ENCODE measurements around the gene IRAG1. TPM values are rescaled to one million over a fixed set of nuclear protein-coding genes. Genes with fewer than 3 reads are reported as not detected.

Gene IRAG1
- total and polyA plus RNA-seq, 12 donors, result 5.6 to 33.9 (median 15.6) TPM

DNA sequence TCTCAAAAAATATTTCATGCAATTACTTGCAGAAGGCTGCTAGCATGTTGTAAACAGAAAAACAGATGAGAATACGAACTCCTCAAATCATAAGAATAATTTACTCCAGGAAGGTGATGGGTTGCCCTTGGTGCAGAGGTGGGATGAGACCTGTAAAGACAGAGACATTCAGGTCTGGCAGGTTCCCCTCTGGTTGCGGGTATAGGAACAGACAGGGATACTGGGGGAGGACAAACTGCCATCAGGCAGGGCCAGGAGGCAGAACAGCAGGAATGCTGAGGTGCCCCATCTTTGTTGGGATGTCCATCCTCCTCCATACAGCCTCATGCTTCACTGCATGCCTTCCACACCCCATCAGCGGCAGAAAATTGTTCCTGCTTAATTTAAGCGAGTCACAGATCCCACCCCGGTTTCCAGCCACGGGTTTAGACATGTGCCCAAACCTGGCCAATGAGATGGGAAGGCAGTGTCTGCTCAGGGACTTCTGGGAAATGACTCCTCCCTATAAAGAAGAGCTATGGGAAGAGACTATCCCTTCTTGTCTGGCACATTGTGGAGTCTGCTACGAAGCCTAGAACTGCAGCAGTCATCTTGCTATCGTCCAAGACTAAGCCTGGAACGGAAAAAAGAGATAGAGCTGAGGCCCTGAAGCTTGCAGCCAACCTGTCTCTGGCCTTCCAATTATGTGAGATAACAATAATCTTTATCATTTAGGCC lies 23.1 kb upstream of the IRAG1 start:
- 82 to 96% (median 93%) methylated on average over 8 to 9 of the region's 9 CpGs for WGBS, 4 donors
- no peaks in the 10 kb centered on the region for H3K36me3 ChIP-seq (replicated peaks in 1 of 2)
- DNase-seq, result no peak
- no peaks in the 10 kb centered on the region for H3K27me3 ChIP-seq
- peaks cover 6 to 17% of the 10 kb centered on the region in 2 donors for H3K4me1 ChIP-seq (replicated peaks in 1 of 2)
- no peak overlapping the region for H3K27ac ChIP-seq
- intact Hi-C loops (cut with DNase I), result no loop called here
- no peak overlapping the region for H3K4me3 ChIP-seq
- TF ChIP-seq POLR2A (IDR thresholded peaks at IDR 0.05), result no peak
- TF ChIP-seq, protein P1, sequence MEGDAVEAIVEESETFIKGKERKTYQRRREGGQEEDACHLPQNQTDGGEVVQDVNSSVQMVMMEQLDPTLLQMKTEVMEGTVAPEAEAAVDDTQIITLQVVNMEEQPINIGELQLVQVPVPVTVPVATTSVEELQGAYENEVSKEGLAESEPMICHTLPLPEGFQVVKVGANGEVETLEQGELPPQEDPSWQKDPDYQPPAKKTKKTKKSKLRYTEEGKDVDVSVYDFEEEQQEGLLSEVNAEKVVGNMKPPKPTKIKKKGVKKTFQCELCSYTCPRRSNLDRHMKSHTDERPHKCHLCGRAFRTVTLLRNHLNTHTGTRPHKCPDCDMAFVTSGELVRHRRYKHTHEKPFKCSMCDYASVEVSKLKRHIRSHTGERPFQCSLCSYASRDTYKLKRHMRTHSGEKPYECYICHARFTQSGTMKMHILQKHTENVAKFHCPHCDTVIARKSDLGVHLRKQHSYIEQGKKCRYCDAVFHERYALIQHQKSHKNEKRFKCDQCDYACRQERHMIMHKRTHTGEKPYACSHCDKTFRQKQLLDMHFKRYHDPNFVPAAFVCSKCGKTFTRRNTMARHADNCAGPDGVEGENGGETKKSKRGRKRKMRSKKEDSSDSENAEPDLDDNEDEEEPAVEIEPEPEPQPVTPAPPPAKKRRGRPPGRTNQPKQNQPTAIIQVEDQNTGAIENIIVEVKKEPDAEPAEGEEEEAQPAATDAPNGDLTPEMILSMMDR (IDR thresholded peaks at IDR 0.05), result no peak
- H3K9me3 ChIP-seq (replicated peaks in 1 of 3), result no peaks in the 10 kb centered on the region

DNA sequence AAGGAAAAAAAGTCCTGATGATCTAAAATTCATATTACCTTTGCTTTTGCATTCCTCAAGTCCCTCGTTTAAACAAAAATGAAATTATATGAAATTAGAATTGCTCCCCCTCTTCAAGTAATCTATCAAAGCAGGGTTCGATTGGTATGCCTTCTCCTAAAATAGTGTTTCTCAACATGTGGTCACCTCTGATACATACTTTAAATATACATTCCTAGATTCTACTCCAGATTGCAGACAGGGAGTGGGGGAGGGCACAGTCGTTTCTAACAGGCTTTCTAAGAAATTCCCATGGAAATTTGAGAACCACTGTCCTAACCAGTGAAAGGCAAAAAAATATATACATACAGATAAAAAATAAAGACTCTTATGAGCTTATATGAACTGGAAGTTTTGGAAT lies 22.6 kb upstream of the IRAG1 start:
- Histone ChIP-seq H3K36me3 (replicated peaks in 1 of 2) (no peaks in the 10 kb centered on the region), H3K4me1 (replicated peaks in 1 of 2) (peaks cover 6 to 17% of the 10 kb centered on the region in 2 donors), H3K4me3 (no peak overlapping the region), H3K27me3 (no peaks in the 10 kb centered on the region), H3K27ac (no peak overlapping the region), H3K9me3 (replicated peaks in 1 of 3) (no peaks in the 10 kb centered on the region)
- no peak for DNase-seq
- no peak for TF ChIP-seq POLR2A (IDR thresholded peaks at IDR 0.05)
- TF ChIP-seq, protein P1 (IDR thresholded peaks at IDR 0.05), result no peak
- intact Hi-C loops (cut with DNase I), result no loop called here
- WGBS, 4 donors, result 70 to 80% (median 72%) methylated on average over 3 of the region's 3 CpGs

DNA sequence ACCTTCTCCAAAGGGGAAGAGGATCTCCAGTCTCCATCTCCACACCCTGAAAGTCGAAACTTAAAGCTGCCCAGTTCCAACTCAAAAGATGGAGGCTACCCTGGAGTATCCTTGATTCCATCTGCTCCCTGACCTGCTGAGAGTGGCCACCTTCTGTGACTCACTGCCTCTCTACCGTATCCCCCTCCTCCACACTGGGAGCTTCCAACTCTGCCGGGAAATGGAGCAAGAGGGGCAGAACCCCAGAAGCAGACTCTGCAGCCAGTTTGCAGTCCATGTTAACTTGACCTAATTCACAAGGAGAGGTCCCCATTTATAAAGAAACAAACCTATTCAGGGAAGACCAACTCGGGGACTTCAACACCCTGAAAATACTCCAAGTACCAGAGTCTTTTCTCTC lies 22.0 kb upstream of the IRAG1 start:
- Histone ChIP-seq H3K27ac (peak overlapping the region in 1 of 5 donors; percentile 27), H3K4me3 (no peak overlapping the region), H3K9me3 (replicated peaks in 1 of 3) (no peaks in the 10 kb centered on the region), H3K27me3 (no peaks in the 10 kb centered on the region), H3K4me1 (replicated peaks in 1 of 2) (peaks cover 6 to 17% of the 10 kb centered on the region in 2 donors), H3K36me3 (replicated peaks in 1 of 2) (no peaks in the 10 kb centered on the region)
- intact Hi-C loops (cut with DNase I), result no loop called here
- 53 to 61% (median 58%) methylated on average over 4 of the region's 4 CpGs for WGBS, 4 donors
- peak in 4 of 7 donors; percentile 20 to 41 (median 34) for DNase-seq
- no peak for TF ChIP-seq POLR2A (IDR thresholded peaks at IDR 0.05)
- TF ChIP-seq, protein P1 (IDR thresholded peaks at IDR 0.05), result no peak

DNA sequence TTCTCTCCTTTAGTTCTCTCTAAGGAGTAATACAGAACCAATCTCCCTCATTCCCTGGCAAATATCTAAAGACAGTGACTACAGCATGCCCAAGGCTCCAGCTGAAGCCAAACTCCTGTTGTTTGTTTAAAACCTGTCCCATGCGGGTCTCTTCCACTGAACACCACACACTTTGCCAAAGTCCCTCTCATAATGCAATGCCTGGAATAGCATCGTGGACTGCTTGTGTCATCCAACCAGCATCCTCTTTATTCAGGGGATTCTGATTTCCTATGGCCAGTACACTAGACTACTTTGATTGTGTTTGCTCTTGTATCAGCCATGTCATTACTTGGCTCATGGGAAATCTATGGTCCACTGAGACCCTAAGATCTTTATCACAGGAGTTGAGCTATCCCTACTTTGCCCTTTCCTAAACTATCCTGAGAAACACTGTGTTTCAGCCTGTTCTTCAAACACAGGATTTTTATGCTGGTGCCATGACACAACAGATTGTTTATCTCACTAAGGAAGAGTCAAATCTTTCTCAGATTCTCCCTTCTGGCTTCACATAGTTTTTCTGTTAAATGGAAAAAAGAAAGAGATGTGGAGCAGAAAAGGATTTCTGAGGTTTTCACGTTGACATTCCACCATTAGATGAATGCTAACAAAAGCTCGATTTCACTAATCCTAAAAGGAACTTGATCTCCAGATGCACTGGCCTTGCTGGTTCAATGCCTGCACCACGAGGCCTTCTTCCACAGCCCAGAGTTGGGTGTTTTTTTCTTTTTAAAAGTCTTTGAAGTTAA lies 15.9 kb upstream of the IRAG1 start:
- WGBS, 4 donors, result 73 to 85% (median 77%) methylated on average over 5 of the region's 5 CpGs

More for the DNA sequence above, 15.9 kb upstream of the IRAG1 start:
- Histone ChIP-seq H3K36me3 (replicated peaks in 1 of 2) (no peaks in the 10 kb centered on the region), H3K27ac (no peak overlapping the region), H3K4me3 (no peak overlapping the region), H3K4me1 (replicated peaks in 1 of 2) (peaks cover 0 to 12% of the 10 kb centered on the region in 2 donors), H3K9me3 (replicated peaks in 1 of 3) (no peaks in the 10 kb centered on the region), H3K27me3 (no peaks in the 10 kb centered on the region)
- no peak for DNase-seq
- intact Hi-C loops (cut with DNase I), result no loop called here
- TF ChIP-seq, protein P1 (IDR thresholded peaks at IDR 0.05), result no peak
- no peak for TF ChIP-seq POLR2A (IDR thresholded peaks at IDR 0.05)
